ENCODE results near the gene ZNF678.

Gene ZNF678

GRCh38 chr1:227723474-227723873 is 160.1 kb downstream of the ZNF678 start:
- peaks cover 2 to 8% (median 6%) of the 10 kb centered on the region in 5 donors for H3K4me1 ChIP-seq (ENCODE audit: control insufficient read depth in 5 of 5, insufficient read depth in 5 of 5, low read length in 5 of 5)
- no peak overlapping the region for H3K4me3 ChIP-seq (ENCODE audit: low read depth in 1 of 5, low read length in 5 of 5)
- no peaks in the 10 kb centered on the region for H3K27me3 ChIP-seq (ENCODE audit: control insufficient read depth in 5 of 5, insufficient read depth in 4 of 5, low read length in 5 of 5)
- no peak overlapping the region for H3K27ac ChIP-seq (ENCODE audit: low read depth, low read length)
- H3K36me3 ChIP-seq (ENCODE audit: control insufficient read depth in 5 of 5, insufficient read depth in 5 of 5, low read length in 5 of 5): no peaks in the 10 kb centered on the region
- no peak overlapping the region for H3K9ac ChIP-seq (ENCODE audit: low read length in 5 of 5)
- H3K9me3 ChIP-seq (ENCODE audit: control insufficient read depth in 5 of 5, low read length in 5 of 5): peaks cover 7 to 42% (median 23%) of the 10 kb centered on the region in 5 donors

GRCh38 chr1:227725046-227725445 is 161.7 kb downstream of the ZNF678 start:
- Histone ChIP-seq H3K9ac (ENCODE audit: low read length in 5 of 5) (no peak overlapping the region), H3K4me1 (ENCODE audit: control insufficient read depth in 5 of 5, insufficient read depth in 5 of 5, low read length in 5 of 5) (peaks cover 2 to 22% (median 16%) of the 10 kb centered on the region in 5 donors), H3K27me3 (ENCODE audit: control insufficient read depth in 5 of 5, insufficient read depth in 4 of 5, low read length in 5 of 5) (no peaks in the 10 kb centered on the region), H3K36me3 (ENCODE audit: control insufficient read depth in 5 of 5, insufficient read depth in 5 of 5, low read length in 5 of 5) (no peaks in the 10 kb centered on the region), H3K27ac (ENCODE audit: low read depth, low read length) (no peak overlapping the region), H3K9me3 (ENCODE audit: control insufficient read depth in 5 of 5, low read length in 5 of 5) (peaks cover 2 to 26% (median 13%) of the 10 kb centered on the region in 5 donors), H3K4me3 (ENCODE audit: low read depth in 1 of 5, low read length in 5 of 5) (no peak overlapping the region)

- no peak overlapping the region for H3K9ac ChIP-seq (ENCODE audit: low read length in 5 of 5)
Observed at GRCh38 chr1:227726318-227726717, 163.0 kb downstream of the ZNF678 start.

More at GRCh38 chr1:227726318-227726717, 163.0 kb downstream of the ZNF678 start:
- H3K4me1 ChIP-seq (ENCODE audit: control insufficient read depth in 5 of 5, insufficient read depth in 5 of 5, low read length in 5 of 5): peaks cover 2 to 31% (median 16%) of the 10 kb centered on the region in 5 donors
- H3K27ac ChIP-seq (ENCODE audit: low read depth, low read length): no peak overlapping the region
- H3K27me3 ChIP-seq (ENCODE audit: control insufficient read depth in 5 of 5, insufficient read depth in 4 of 5, low read length in 5 of 5): no peaks in the 10 kb centered on the region
- peaks cover 0 to 14% (median 2%) of the 10 kb centered on the region in 5 donors for H3K9me3 ChIP-seq (ENCODE audit: control insufficient read depth in 5 of 5, low read length in 5 of 5)
- H3K36me3 ChIP-seq (ENCODE audit: control insufficient read depth in 5 of 5, insufficient read depth in 5 of 5, low read length in 5 of 5): peaks cover 0 to 6% (median 0%) of the 10 kb centered on the region in 5 donors
- no peak overlapping the region for H3K4me3 ChIP-seq (ENCODE audit: low read depth in 1 of 5, low read length in 5 of 5)

Measured in subcutaneous abdominal adipose tissue (tissue), 5 donors.